ENCODE data around the gene CREB3L2.

GRCh38 chr7:137838706-137839315 is 163.1 kb downstream of the CREB3L2 start:
- TF ChIP-seq, protein P1, sequence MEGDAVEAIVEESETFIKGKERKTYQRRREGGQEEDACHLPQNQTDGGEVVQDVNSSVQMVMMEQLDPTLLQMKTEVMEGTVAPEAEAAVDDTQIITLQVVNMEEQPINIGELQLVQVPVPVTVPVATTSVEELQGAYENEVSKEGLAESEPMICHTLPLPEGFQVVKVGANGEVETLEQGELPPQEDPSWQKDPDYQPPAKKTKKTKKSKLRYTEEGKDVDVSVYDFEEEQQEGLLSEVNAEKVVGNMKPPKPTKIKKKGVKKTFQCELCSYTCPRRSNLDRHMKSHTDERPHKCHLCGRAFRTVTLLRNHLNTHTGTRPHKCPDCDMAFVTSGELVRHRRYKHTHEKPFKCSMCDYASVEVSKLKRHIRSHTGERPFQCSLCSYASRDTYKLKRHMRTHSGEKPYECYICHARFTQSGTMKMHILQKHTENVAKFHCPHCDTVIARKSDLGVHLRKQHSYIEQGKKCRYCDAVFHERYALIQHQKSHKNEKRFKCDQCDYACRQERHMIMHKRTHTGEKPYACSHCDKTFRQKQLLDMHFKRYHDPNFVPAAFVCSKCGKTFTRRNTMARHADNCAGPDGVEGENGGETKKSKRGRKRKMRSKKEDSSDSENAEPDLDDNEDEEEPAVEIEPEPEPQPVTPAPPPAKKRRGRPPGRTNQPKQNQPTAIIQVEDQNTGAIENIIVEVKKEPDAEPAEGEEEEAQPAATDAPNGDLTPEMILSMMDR (IDR thresholded peaks at IDR 0.05) = no peak
- no peak for TF ChIP-seq POLR2A (IDR thresholded peaks at IDR 0.05)
